ENCODE results near the gene KCTD3.
A peak's percentile ranks its signal among the peaks of the same experiment; 100 is the strongest.

Gene KCTD3

DNA sequence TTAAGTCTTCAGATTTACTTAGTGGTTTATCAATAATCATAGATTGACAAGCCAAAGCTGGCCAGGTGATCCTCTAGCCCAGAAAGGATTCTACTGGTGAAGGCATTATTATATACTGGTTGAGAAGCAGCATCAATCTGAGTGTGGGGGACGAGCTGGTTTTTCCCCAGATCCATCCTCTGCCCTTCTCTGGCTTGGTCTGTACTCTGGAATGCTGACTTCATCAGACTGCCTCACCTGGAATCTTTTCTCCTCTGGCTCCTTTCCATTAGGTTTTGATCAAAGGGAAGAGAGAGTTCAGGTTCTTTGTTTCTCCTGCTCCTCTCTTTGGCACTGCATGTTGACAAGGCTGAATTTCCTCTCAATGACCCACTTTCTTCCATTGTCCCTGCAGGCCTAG, 93.9 kb downstream of the KCTD3 start:
- no peak for DNase-seq

DNA sequence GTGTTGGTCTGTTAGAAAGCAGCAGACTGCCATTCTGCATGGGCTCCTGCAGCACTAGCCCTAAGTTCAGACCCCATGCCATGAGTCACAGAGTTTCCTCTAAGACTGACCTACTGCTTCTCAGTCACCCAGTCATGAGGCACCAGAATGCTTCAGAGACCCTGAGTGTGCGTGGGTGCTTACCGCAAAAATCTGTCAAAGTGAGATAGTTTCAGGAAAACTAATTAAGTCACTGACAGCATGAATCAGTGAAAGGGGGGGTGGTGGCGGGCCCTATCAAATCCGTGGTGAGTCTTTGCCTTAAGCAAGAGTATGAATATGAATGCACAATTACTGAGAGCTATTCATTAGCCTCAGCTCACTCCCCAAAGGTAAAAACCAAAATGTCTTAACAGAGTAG, 98.1 kb downstream of the KCTD3 start:
- DNase-seq = peak; percentile 23

DNA sequence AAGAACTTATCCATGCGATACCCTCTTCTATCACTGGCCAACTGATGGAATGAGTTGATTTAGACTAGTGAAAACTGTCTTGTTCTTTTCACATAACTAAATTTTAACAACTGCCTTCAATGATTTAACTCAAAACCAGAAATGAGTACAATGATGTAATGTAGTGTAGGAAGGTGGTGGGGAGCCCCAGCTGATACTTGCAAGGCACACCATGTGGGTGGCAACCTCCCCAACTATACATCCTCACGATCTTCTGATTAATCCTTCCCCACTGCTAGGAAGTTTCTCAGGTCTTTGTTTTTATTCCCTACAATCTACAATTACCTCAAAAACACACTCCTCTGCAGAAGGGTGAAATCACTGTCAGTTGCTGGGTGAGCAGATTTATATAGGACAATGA, 100.7 kb downstream of the KCTD3 start:
- DNase-seq = no peak

DNA sequence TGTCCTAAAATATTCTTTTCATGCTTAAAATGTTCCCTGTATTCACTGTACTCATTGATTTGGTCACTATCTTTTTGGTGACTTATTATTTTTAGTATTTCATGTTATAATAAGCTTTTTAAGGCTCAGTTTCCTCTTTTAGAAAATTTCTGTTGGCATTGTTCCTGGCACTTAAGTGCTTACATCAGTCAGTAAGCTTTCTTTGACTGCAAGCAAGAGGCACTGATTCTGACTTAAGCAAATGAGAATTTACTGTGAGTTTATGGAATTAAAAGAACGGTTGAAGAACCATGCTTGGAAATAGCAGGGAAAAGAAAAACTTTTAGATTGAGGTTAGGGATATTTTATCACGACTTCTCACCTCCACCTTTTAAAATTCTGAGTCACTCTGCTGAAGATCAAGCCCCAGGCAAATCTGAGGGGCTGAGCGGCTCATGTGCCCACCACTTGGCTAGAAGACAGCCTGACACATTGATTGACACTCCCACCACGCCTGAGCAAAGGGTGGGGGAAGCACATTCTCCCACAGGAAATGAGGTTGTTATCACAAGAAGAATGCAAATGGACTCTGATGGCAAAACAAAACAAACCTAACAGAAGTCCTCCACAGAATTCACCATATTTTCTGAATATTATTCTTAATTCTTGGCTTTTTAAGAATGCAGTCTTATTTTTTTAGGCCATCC, 102.8 kb downstream of the KCTD3 start:
- no peak for DNase-seq

Measured in activated CD4-positive, alpha-beta T cell treated with anti-CD3 and anti-CD28 coated beads, Interleukin-10, Interleukin-2, amounts not matched to agents 100 ng/mL and 50 ng/mL, durations not matched to agents 16 hours and 8 hours (primary cell).